ENCODE results near the gene STRIT1.

STRIT1 gene

GRCh38 chr3:155316426-155316825 lies 22.9 kb upstream of the STRIT1 start:
- H3K9me3 ChIP-seq (ENCODE audit: control insufficient read depth in 5 of 5, low read length in 5 of 5), result no peaks in the 10 kb centered on the region
- H3K4me3 ChIP-seq (ENCODE audit: low read depth in 1 of 5, low read length in 5 of 5), result no peak overlapping the region
- no peak overlapping the region for H3K27ac ChIP-seq (ENCODE audit: low read depth, low read length)
- H3K27me3 ChIP-seq (ENCODE audit: control insufficient read depth in 5 of 5, insufficient read depth in 4 of 5, low read length in 5 of 5), result no peaks in the 10 kb centered on the region
- peaks cover 0 to 2% (median 0%) of the 10 kb centered on the region in 5 donors for H3K4me1 ChIP-seq (ENCODE audit: control insufficient read depth in 5 of 5, insufficient read depth in 5 of 5, low read length in 5 of 5)
- no peaks in the 10 kb centered on the region for H3K36me3 ChIP-seq (ENCODE audit: control insufficient read depth in 5 of 5, insufficient read depth in 5 of 5, low read length in 5 of 5)
- H3K9ac ChIP-seq (ENCODE audit: low read length in 5 of 5), result no peak overlapping the region

GRCh38 chr3:155313916-155314315 lies 20.4 kb upstream of the STRIT1 start:
- no peak overlapping the region for H3K27ac ChIP-seq (ENCODE audit: low read depth, low read length)
- H3K9me3 ChIP-seq (ENCODE audit: control insufficient read depth in 5 of 5, low read length in 5 of 5), result no peaks in the 10 kb centered on the region
- no peaks in the 10 kb centered on the region for H3K36me3 ChIP-seq (ENCODE audit: control insufficient read depth in 5 of 5, insufficient read depth in 5 of 5, low read length in 5 of 5)

GRCh38 chr3:155313300-155313699 lies 19.8 kb upstream of the STRIT1 start:
- Histone ChIP-seq H3K4me1 (ENCODE audit: control insufficient read depth in 5 of 5, insufficient read depth in 5 of 5, low read length in 5 of 5) (peaks cover 0 to 2% (median 0%) of the 10 kb centered on the region in 5 donors), H3K4me3 (ENCODE audit: low read depth in 1 of 5, low read length in 5 of 5) (no peak overlapping the region), H3K9ac (ENCODE audit: low read length in 5 of 5) (no peak overlapping the region), H3K27me3 (ENCODE audit: control insufficient read depth in 5 of 5, insufficient read depth in 4 of 5, low read length in 5 of 5) (no peaks in the 10 kb centered on the region), H3K27ac (ENCODE audit: low read depth, low read length) (no peak overlapping the region), H3K9me3 (ENCODE audit: control insufficient read depth in 5 of 5, low read length in 5 of 5) (no peaks in the 10 kb centered on the region), H3K36me3 (ENCODE audit: control insufficient read depth in 5 of 5, insufficient read depth in 5 of 5, low read length in 5 of 5) (no peaks in the 10 kb centered on the region)

More at GRCh38 chr3:155313916-155314315, 20.4 kb upstream of the STRIT1 start:
- Histone ChIP-seq H3K27me3 (ENCODE audit: control insufficient read depth in 5 of 5, insufficient read depth in 4 of 5, low read length in 5 of 5) (no peaks in the 10 kb centered on the region), H3K4me3 (ENCODE audit: low read depth in 1 of 5, low read length in 5 of 5) (no peak overlapping the region), H3K9ac (ENCODE audit: low read length in 5 of 5) (no peak overlapping the region), H3K4me1 (ENCODE audit: control insufficient read depth in 5 of 5, insufficient read depth in 5 of 5, low read length in 5 of 5) (peaks cover 0 to 2% (median 0%) of the 10 kb centered on the region in 5 donors)

- Histone ChIP-seq H3K27me3 (ENCODE audit: control insufficient read depth in 5 of 5, insufficient read depth in 4 of 5, low read length in 5 of 5) (no peaks in the 10 kb centered on the region), H3K4me1 (ENCODE audit: control insufficient read depth in 5 of 5, insufficient read depth in 5 of 5, low read length in 5 of 5) (peaks cover 0 to 2% (median 0%) of the 10 kb centered on the region in 5 donors), H3K9me3 (ENCODE audit: control insufficient read depth in 5 of 5, low read length in 5 of 5) (no peaks in the 10 kb centered on the region), H3K36me3 (ENCODE audit: control insufficient read depth in 5 of 5, insufficient read depth in 5 of 5, low read length in 5 of 5) (no peaks in the 10 kb centered on the region), H3K9ac (ENCODE audit: low read length in 5 of 5) (no peak overlapping the region), H3K4me3 (ENCODE audit: low read depth in 1 of 5, low read length in 5 of 5) (no peak overlapping the region), H3K27ac (ENCODE audit: low read depth, low read length) (no peak overlapping the region)
These were observed 19.3 kb upstream of the STRIT1 start for GRCh38 chr3:155312781-155313180.

GRCh38 chr3:155309581-155309980 lies 16.1 kb upstream of the STRIT1 start:
- Histone ChIP-seq H3K27ac (ENCODE audit: low read depth, low read length) (no peak overlapping the region), H3K9me3 (ENCODE audit: control insufficient read depth in 5 of 5, low read length in 5 of 5) (no peaks in the 10 kb centered on the region), H3K27me3 (ENCODE audit: control insufficient read depth in 5 of 5, insufficient read depth in 4 of 5, low read length in 5 of 5) (no peaks in the 10 kb centered on the region), H3K9ac (ENCODE audit: low read length in 5 of 5) (no peak overlapping the region), H3K4me1 (ENCODE audit: control insufficient read depth in 5 of 5, insufficient read depth in 5 of 5, low read length in 5 of 5) (peaks cover 0 to 2% (median 0%) of the 10 kb centered on the region in 5 donors), H3K4me3 (ENCODE audit: low read depth in 1 of 5, low read length in 5 of 5) (no peak overlapping the region), H3K36me3 (ENCODE audit: control insufficient read depth in 5 of 5, insufficient read depth in 5 of 5, low read length in 5 of 5) (no peaks in the 10 kb centered on the region)

- Histone ChIP-seq H3K4me1 (ENCODE audit: control insufficient read depth in 5 of 5, insufficient read depth in 5 of 5, low read length in 5 of 5) (peaks cover 0 to 2% (median 0%) of the 10 kb centered on the region in 5 donors), H3K36me3 (ENCODE audit: control insufficient read depth in 5 of 5, insufficient read depth in 5 of 5, low read length in 5 of 5) (no peaks in the 10 kb centered on the region), H3K27ac (ENCODE audit: low read depth, low read length) (no peak overlapping the region), H3K9me3 (ENCODE audit: control insufficient read depth in 5 of 5, low read length in 5 of 5) (peaks cover 0 to 2% (median 0%) of the 10 kb centered on the region in 5 donors), H3K4me3 (ENCODE audit: low read depth in 1 of 5, low read length in 5 of 5) (no peak overlapping the region), H3K9ac (ENCODE audit: low read length in 5 of 5) (no peak overlapping the region), H3K27me3 (ENCODE audit: control insufficient read depth in 5 of 5, insufficient read depth in 4 of 5, low read length in 5 of 5) (no peaks in the 10 kb centered on the region)
These were observed 15.3 kb upstream of the STRIT1 start for GRCh38 chr3:155308831-155309230.

- Histone ChIP-seq H3K36me3 (ENCODE audit: control insufficient read depth in 5 of 5, insufficient read depth in 5 of 5, low read length in 5 of 5) (no peaks in the 10 kb centered on the region), H3K27ac (ENCODE audit: low read depth, low read length) (no peak overlapping the region), H3K4me1 (ENCODE audit: control insufficient read depth in 5 of 5, insufficient read depth in 5 of 5, low read length in 5 of 5) (no peaks in the 10 kb centered on the region), H3K9ac (ENCODE audit: low read length in 5 of 5) (no peak overlapping the region), H3K9me3 (ENCODE audit: control insufficient read depth in 5 of 5, low read length in 5 of 5) (peaks cover 0 to 2% (median 0%) of the 10 kb centered on the region in 5 donors), H3K27me3 (ENCODE audit: control insufficient read depth in 5 of 5, insufficient read depth in 4 of 5, low read length in 5 of 5) (no peaks in the 10 kb centered on the region), H3K4me3 (ENCODE audit: low read depth in 1 of 5, low read length in 5 of 5) (no peak overlapping the region)
These were observed 13.7 kb upstream of the STRIT1 start for GRCh38 chr3:155307183-155307582.

GRCh38 chr3:155304394-155304793 lies 10.9 kb upstream of the STRIT1 start:
- Histone ChIP-seq H3K9me3 (ENCODE audit: control insufficient read depth in 5 of 5, low read length in 5 of 5) (peaks cover 0 to 2% (median 0%) of the 10 kb centered on the region in 5 donors), H3K9ac (ENCODE audit: low read length in 5 of 5) (no peak overlapping the region), H3K4me3 (ENCODE audit: low read depth in 1 of 5, low read length in 5 of 5) (no peak overlapping the region), H3K27me3 (ENCODE audit: control insufficient read depth in 5 of 5, insufficient read depth in 4 of 5, low read length in 5 of 5) (no peaks in the 10 kb centered on the region), H3K27ac (ENCODE audit: low read depth, low read length) (no peak overlapping the region), H3K4me1 (ENCODE audit: control insufficient read depth in 5 of 5, insufficient read depth in 5 of 5, low read length in 5 of 5) (no peaks in the 10 kb centered on the region), H3K36me3 (ENCODE audit: control insufficient read depth in 5 of 5, insufficient read depth in 5 of 5, low read length in 5 of 5) (no peaks in the 10 kb centered on the region)

- H3K27ac ChIP-seq (ENCODE audit: low read depth, low read length), result no peak overlapping the region
- H3K9ac ChIP-seq (ENCODE audit: low read length in 5 of 5), result no peak overlapping the region
- no peak overlapping the region for H3K4me3 ChIP-seq (ENCODE audit: low read depth in 1 of 5, low read length in 5 of 5)
- no peaks in the 10 kb centered on the region for H3K27me3 ChIP-seq (ENCODE audit: control insufficient read depth in 5 of 5, insufficient read depth in 4 of 5, low read length in 5 of 5)
- H3K36me3 ChIP-seq (ENCODE audit: control insufficient read depth in 5 of 5, insufficient read depth in 5 of 5, low read length in 5 of 5), result no peaks in the 10 kb centered on the region
- no peaks in the 10 kb centered on the region for H3K4me1 ChIP-seq (ENCODE audit: control insufficient read depth in 5 of 5, insufficient read depth in 5 of 5, low read length in 5 of 5)
- peaks cover 0 to 2% (median 0%) of the 10 kb centered on the region in 5 donors for H3K9me3 ChIP-seq (ENCODE audit: control insufficient read depth in 5 of 5, low read length in 5 of 5)
These were observed 10.1 kb upstream of the STRIT1 start for GRCh38 chr3:155303540-155304097.

GRCh38 chr3:155302891-155303290 lies 9.4 kb upstream of the STRIT1 start:
- H3K36me3 ChIP-seq (ENCODE audit: control insufficient read depth in 5 of 5, insufficient read depth in 5 of 5, low read length in 5 of 5), result no peaks in the 10 kb centered on the region
- no peak overlapping the region for H3K9ac ChIP-seq (ENCODE audit: low read length in 5 of 5)
- no peak overlapping the region for H3K4me3 ChIP-seq (ENCODE audit: low read depth in 1 of 5, low read length in 5 of 5)
- H3K27ac ChIP-seq (ENCODE audit: low read depth, low read length), result no peak overlapping the region
- H3K4me1 ChIP-seq (ENCODE audit: control insufficient read depth in 5 of 5, insufficient read depth in 5 of 5, low read length in 5 of 5), result no peaks in the 10 kb centered on the region
- H3K27me3 ChIP-seq (ENCODE audit: control insufficient read depth in 5 of 5, insufficient read depth in 4 of 5, low read length in 5 of 5), result no peaks in the 10 kb centered on the region
- H3K9me3 ChIP-seq (ENCODE audit: control insufficient read depth in 5 of 5, low read length in 5 of 5), result peaks cover 0 to 2% (median 0%) of the 10 kb centered on the region in 5 donors
